LNCAP (cell line): ENCODE results near the gene FAM184A.

Experiments
- TF ChIP-seq, protein P1 (sequence below): fragments of 450-650 bp; IDR thresholded peaks from 2 replicates; pipeline ENCODE4 v1.5.1; 2017; ENCODE audit warnings: mild to moderate bottlenecking

FAM184A gene

DNA sequence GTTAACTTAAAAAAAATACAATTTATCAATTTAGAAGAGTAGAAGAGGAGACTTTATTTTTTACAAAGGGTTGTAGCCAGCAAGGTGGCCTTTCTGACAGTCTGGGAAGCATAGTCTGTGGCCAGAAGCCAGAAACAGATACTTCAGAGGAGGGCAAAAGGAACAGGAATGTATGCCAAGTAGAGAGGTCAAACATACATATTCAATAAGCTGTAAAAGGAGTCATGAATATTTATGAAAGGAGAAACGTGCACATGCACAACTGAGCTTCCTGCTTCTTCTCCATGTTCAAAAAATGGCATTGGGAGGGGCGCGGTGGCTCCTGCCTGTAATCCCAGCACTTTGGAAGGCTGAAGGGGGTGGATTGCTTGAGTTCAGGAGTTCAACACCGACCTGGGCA is 43.9 kb upstream of the FAM184A start:
- TF ChIP-seq, protein P1, sequence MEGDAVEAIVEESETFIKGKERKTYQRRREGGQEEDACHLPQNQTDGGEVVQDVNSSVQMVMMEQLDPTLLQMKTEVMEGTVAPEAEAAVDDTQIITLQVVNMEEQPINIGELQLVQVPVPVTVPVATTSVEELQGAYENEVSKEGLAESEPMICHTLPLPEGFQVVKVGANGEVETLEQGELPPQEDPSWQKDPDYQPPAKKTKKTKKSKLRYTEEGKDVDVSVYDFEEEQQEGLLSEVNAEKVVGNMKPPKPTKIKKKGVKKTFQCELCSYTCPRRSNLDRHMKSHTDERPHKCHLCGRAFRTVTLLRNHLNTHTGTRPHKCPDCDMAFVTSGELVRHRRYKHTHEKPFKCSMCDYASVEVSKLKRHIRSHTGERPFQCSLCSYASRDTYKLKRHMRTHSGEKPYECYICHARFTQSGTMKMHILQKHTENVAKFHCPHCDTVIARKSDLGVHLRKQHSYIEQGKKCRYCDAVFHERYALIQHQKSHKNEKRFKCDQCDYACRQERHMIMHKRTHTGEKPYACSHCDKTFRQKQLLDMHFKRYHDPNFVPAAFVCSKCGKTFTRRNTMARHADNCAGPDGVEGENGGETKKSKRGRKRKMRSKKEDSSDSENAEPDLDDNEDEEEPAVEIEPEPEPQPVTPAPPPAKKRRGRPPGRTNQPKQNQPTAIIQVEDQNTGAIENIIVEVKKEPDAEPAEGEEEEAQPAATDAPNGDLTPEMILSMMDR = no peak

DNA sequence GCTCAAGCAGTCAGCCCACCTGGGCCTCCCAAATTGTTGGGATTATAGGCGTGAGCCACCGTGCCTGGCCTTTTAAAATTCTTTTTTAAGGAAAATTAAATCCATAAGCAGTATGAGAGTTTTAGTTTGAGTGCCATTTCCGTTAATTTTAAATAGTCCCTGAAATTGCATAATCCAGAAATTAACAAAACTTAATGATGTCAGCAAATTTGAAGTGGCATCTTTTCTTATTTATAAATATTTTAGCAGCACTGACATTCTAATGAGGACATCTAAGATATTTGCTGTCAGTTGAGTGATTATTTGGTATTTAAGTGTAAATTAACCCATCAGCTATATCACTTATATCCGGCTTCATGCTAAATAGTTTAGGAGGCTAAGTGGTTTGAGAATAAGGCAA is 42.9 kb upstream of the FAM184A start:
- TF ChIP-seq, protein P1 = no peak

DNA sequence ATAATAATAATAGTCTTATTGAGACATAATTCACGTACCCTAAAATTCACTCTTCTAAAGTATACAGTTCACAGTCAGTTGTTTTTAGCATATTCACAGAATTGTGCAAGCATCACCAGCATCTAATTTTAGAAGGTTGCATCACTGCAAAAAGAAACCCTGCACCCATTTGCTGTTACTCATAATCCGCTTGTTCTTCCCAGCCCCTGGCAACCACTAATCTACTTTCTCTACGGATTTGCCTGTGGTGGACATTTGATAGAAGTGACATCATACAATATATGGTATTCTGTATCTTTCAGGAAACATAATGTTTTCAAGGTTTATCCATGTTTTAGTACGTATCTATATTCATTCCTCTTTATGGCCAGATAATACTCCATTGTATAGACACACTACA is 41.5 kb upstream of the FAM184A start:
- TF ChIP-seq, protein P1 = no peak

DNA sequence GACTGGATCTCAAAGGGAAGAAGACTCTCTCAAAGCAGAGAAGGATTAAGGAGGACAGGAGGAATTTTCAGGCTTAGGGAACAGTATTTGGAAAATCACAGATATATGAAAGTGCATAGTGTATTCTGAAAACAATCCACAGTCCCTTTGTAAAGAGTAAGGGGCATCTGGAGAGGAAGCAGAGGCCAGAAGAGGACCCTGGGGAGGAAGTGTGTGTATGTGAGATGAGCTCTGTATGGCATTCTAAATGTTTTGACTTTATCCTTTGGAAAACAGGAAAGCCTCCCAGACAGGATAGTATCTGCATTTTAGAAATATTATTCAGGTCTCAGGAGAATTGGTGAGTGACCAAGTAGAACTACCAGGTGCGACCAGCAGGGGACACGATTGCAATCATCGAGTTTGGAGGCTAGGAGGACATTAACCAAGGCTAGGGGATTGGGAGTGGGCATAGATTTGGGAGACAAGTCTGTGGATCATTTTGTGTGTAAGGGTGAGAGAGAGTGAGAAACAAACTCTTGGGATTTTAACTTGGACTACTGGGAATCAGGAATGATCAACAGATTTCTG is 38.3 kb upstream of the FAM184A start:
- TF ChIP-seq, protein P1 = peak; percentile 34; the same call in 1 of the 2 replicates

DNA sequence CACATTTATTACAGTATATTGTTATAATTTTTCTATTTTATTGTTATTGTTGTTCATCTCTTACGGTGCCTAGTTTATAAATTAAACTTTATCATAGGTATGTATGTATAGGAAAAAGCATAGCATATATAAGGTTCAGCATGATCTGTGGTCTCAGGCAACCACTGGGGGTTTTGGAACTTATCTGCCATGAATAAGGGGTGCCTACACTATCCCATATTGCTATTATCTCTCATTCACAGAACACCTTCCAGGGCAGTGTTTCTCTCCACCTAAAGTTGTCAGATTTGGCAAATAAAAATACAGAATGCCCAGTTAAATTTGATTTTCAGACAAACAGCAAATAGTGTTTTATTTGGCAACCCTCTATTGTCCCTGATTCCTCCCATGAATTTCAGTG is 35.5 kb upstream of the FAM184A start:
- TF ChIP-seq, protein P1 = no peak

DNA sequence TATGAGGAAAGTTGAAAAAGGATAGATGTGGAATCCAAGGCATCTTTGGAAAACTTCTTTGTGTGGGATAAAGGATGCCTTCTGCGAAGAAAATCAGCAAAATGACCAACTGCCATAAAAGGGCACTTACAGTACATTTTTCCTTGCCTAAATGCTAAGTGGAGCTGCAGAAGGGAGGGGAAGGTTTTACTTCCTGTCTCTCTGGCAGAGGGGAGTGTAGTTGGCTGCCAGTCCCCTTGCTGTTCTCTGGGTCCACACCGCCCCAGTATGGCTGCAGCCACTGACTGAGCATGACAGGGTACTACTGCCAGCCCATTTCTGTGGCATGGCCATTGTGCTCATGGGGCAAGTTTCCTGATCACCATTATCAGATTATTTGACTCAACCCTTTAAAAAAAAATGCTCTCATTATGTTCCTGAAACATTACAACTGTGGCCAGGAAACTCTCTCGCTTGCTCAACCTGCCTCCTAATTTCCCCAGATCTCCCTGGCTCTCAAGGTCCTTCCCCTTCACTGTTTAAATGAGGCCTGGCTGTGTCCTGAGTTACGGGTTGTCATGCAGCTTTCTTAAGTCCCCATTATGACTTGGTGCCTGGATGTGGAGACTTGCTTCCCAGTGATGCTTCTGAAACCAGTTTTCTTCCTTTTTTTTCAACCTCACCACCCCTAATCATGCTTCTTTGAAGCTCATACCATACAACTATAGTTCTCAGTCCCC is 34.5 kb upstream of the FAM184A start:
- TF ChIP-seq, protein P1 = no peak

DNA sequence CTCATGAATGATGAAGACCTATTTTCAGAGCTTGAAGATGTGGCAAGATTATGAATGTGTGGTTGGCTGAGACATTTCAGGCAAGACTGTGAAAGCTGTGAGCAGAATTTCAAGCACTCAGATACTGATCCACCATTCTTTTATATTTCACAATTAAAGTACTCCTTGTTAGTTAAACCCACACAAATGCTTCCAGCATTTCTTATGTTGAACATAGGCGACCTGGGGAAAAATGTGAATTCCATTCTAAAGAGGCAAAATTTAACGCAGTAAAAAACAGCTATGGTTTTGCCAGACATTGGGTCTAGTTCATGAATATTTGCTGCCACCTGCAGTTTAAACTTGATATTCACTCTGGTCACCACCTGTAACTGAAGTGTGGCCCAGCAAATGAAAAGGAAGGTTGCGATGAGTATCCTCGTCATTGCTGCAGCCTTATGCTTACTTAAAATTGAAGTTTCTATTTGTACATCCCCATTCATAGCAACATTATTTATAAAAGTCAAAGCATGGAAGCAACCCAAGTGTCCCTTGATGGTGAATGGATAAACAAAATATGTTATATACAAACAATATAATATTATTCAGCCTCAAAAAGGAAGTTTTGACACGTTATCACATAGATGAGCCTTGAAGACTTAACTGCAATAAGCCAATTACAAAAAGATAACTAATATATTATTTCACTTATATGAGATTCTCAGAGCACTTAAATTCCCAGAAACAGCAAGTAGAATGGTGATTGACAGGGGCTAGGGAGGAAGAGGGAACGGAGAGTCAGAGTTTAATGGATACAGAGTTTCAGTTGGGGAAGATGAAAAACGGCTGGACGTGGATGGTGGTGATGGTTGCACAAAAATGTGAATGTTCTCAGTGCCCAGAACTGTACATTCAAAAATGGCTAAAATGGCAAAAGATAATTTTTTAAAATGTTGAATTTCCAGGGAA is 32.4 kb upstream of the FAM184A start:
- TF ChIP-seq, protein P1 = peak; percentile 64
